IMR-90 (cell line): Measurements from ENCODE around the gene NAA80. TPM values are rescaled to one million over a fixed set of nuclear protein-coding genes. Genes with fewer than 3 reads are reported as not detected.
A peak's percentile ranks its signal among the peaks of the same experiment; 100 is the strongest.

ENCODE experiments used
- ATAC-seq: fragments of 200-7000 bp; cut with Tn5 transposase; 2 replicates; pipeline ENCODE4 v1.9.1; 2020; ENCODE audit warnings: low read depth, mild to moderate bottlenecking, moderate library complexity
- BruUV-seq: library from RNA; stranded (reverse); fragments of 400-500 nt; replicated peaks from 2 replicates; lab custom pipeline; 2021; lab: Mats Ljungman, UMichigan
- CTCF ChIA-PET: fragments of 300-600 bp; formaldehyde crosslinking; extraction: SDS; loops from one replicate; lab custom pipeline; 2021; ENCODE audit warnings: antibody characterized with exemption; lab: Yijun Ruan, JAX
- POLR2A ChIA-PET: fragments of 300-600 bp; sonication (Branson Sonifier 250); formaldehyde crosslinking; loops from one replicate; lab custom pipeline; 2022; ENCODE audit warnings: antibody characterized with exemption; ENCODE audit not compliant: unreplicated experiment; lab: Charles Lee
- DNase-seq: peaks from one replicate; pipeline ENCODE4 v3.0.0; 2013
- H2AFZ ChIP-seq: replicated peaks from 2 replicates; pipeline ENCODE3; 2013; ENCODE audit warnings: low read length, mild to moderate bottlenecking; ENCODE audit not compliant: poor library complexity
- H2AK5ac ChIP-seq: 2 replicates; pipeline ENCODE4 v1.6.1; 2013; ENCODE audit warnings: low read depth, low read length, inconsistent platforms
- H2AK9ac ChIP-seq: replicated peaks from 2 replicates; pipeline ENCODE3; 2013; ENCODE audit warnings: mild to moderate bottlenecking, low read depth, low read length, moderate library complexity; ENCODE audit not compliant: poor library complexity
- H2BK120ac ChIP-seq: 2 replicates; pipeline ENCODE4 v1.6.1; 2013; ENCODE audit warnings: low read depth, low read length, inconsistent platforms
- H2BK15ac ChIP-seq: 3 replicates; pipeline ENCODE4 v1.6.1; 2013; ENCODE audit warnings: low read depth, low read length, inconsistent platforms
- H2BK20ac ChIP-seq: 2 replicates; pipeline ENCODE4 v1.6.1; 2013; ENCODE audit warnings: low read depth, mild to moderate bottlenecking, inconsistent platforms, low read length, moderate library complexity
- H2BK5ac ChIP-seq: 2 replicates; pipeline ENCODE4 v1.6.1; 2013; ENCODE audit warnings: mild to moderate bottlenecking, low read depth, low read length, inconsistent platforms; ENCODE audit not compliant: poor library complexity, severe bottlenecking
- H3K14ac ChIP-seq: replicated peaks from 2 replicates; pipeline ENCODE4 v1.6.1; 2013; ENCODE audit warnings: low read depth, low read length, inconsistent platforms
- H3K18ac ChIP-seq: 2 replicates; pipeline ENCODE4 v1.6.1; 2013; ENCODE audit warnings: low read depth, low read length, control low read depth
- H3K23ac ChIP-seq: 2 replicates; pipeline ENCODE4 v1.6.1; 2013; ENCODE audit warnings: low read depth, low read length, inconsistent platforms
- H3K27ac ChIP-seq: 2 replicates; pipeline ENCODE4 v1.5.1; 2013; ENCODE audit warnings: mild to moderate bottlenecking, control low read depth, low read length; ENCODE audit not compliant: insufficient read depth
- H3K27me3 ChIP-seq: 2 replicates; pipeline ENCODE4 v1.6.1; 2013; ENCODE audit warnings: low read length; ENCODE audit not compliant: control insufficient read depth, insufficient read depth
- H3K36me3 ChIP-seq: 2 replicates; pipeline ENCODE4 v1.6.1; 2013; ENCODE audit warnings: low read length, mixed read lengths; ENCODE audit not compliant: control insufficient read depth, insufficient read depth
- H3K4ac ChIP-seq: 2 replicates; pipeline ENCODE4 v1.6.1; 2013; ENCODE audit warnings: low read depth, low read length, inconsistent platforms
- H3K4me1 ChIP-seq: 2 replicates; pipeline ENCODE4 v1.6.1; 2013; ENCODE audit warnings: low read length, mixed read lengths; ENCODE audit not compliant: control insufficient read depth, insufficient read depth
- H3K4me2 ChIP-seq: 2 replicates; pipeline ENCODE4 v1.6.1; 2013; ENCODE audit warnings: low read depth, mild to moderate bottlenecking, control low read depth, low read length, moderate library complexity
- H3K4me3 ChIP-seq: 2 replicates; pipeline ENCODE4 v1.5.1; 2013; ENCODE audit warnings: low read depth, mild to moderate bottlenecking, control low read depth, low read length, moderate library complexity; ENCODE audit not compliant: insufficient read depth
- H3K56ac ChIP-seq: 2 replicates; pipeline ENCODE4 v1.6.1; 2013; ENCODE audit warnings: low read length, inconsistent platforms; ENCODE audit not compliant: insufficient read depth; ENCODE audit errors: extremely low read depth
- H3K79me1 ChIP-seq, 2 experiments: 2 replicates each; pipeline ENCODE4 v1.6.1; 2013; ENCODE audit warnings: low read length in 2 of 2, inconsistent platforms in 1 of 2, low read depth in 1 of 2
- H3K9ac ChIP-seq: 2 replicates; pipeline ENCODE4 v1.6.1; 2013; ENCODE audit warnings: low read depth, low read length, control low read depth
- H3K9me1 ChIP-seq: 2 replicates; pipeline ENCODE4 v1.6.1; 2013; ENCODE audit warnings: low read length, inconsistent platforms; ENCODE audit not compliant: insufficient read depth
- H3K9me3 ChIP-seq: 2 replicates; pipeline ENCODE4 v1.6.1; 2013; ENCODE audit warnings: low read length; ENCODE audit not compliant: control insufficient read depth, insufficient read depth
- H4K20me1 ChIP-seq: 2 replicates; pipeline ENCODE4 v1.6.1; 2013; ENCODE audit warnings: low read length, inconsistent platforms; ENCODE audit not compliant: insufficient read depth
- H4K5ac ChIP-seq: 2 replicates; pipeline ENCODE4 v1.6.1; 2013; ENCODE audit warnings: mild to moderate bottlenecking, low read depth, low read length, control low read depth
- H4K8ac ChIP-seq, 2 experiments: 2 replicates each; pipeline ENCODE4 v1.6.1; 2013; ENCODE audit warnings: low read depth in 2 of 2, low read length in 2 of 2, control low read depth in 1 of 2, inconsistent platforms in 1 of 2
- H4K91ac ChIP-seq: 2 replicates; pipeline ENCODE4 v1.6.1; 2013; ENCODE audit warnings: low read depth, low read length, inconsistent platforms; ENCODE audit not compliant: insufficient read depth
- BHLHE40 ChIP-seq: fragments of 150-350 bp; IDR thresholded peaks from 2 replicates; pipeline ENCODE4 v1.6.1; 2016; ENCODE audit warnings: mild to moderate bottlenecking, low read depth, low read length
- CHD1 ChIP-seq: IDR thresholded peaks from 2 replicates; pipeline ENCODE4 v1.6.1; 2012; ENCODE audit warnings: low read depth, low read length, improper control_type of control experiment
- CTCF ChIP-seq: conservative IDR thresholded peaks from 2 replicates; pipeline ENCODE4 v1.5.1; 2012; ENCODE audit warnings: mild to moderate bottlenecking, low read depth, low read length, improper control_type of control experiment
- FOS ChIP-seq: fragments of 150-350 bp; IDR thresholded peaks from 2 replicates; pipeline ENCODE4 v1.6.1; 2016; ENCODE audit warnings: low read depth, low read length
- MAFK ChIP-seq: IDR thresholded peaks from 2 replicates; pipeline ENCODE4 v1.6.1; 2012; ENCODE audit warnings: low read depth, low read length, improper control_type of control experiment
- MAZ ChIP-seq: IDR thresholded peaks from 2 replicates; pipeline ENCODE4 v1.6.1; 2012; ENCODE audit warnings: low read depth, mild to moderate bottlenecking, low read length, improper control_type of control experiment, moderate library complexity, borderline replicate concordance
- MXI1 ChIP-seq: IDR thresholded peaks from 2 replicates; pipeline ENCODE4 v1.6.1; 2012; ENCODE audit warnings: low read depth, mild to moderate bottlenecking, low read length, moderate library complexity, borderline replicate concordance
- RAD21 ChIP-seq: IDR thresholded peaks from 2 replicates; pipeline ENCODE4 v1.6.1; 2012; ENCODE audit warnings: low read length, improper control_type of control experiment
- SMC3 ChIP-seq: fragments of 150-350 bp; IDR thresholded peaks from 2 replicates; pipeline ENCODE4 v1.6.1; 2016; ENCODE audit warnings: low read depth, mild to moderate bottlenecking, antibody characterized with exemption, low read length, moderate library complexity
- USF2 ChIP-seq: fragments of 150-350 bp; IDR thresholded peaks from 2 replicates; pipeline ENCODE4 v1.6.1; 2017; ENCODE audit warnings: mild to moderate bottlenecking, antibody characterized with exemption, low read length, low read depth
- WGBS, 2 experiments: methylation state at CpG; one replicate each; pipeline versions ENCODE4 v1.1.5 to v1.1.7; 2013; ENCODE audit warnings: missing lambda C conversion rate in 2 of 2; ENCODE audit not compliant: insufficient read length in 1 of 2; ENCODE audit errors: extremely low coverage in 2 of 2; 5-methylcytosine and 5-hydroxymethylcytosine counted together
- dilution Hi-C: fragments of 300-500 bp; cut with HindIII; formaldehyde crosslinking; loops from one replicate; pipeline ENCODE4 v1.14.3; 2018; ENCODE audit warnings: low sequenced_read_pairs; ENCODE audit not compliant: unreplicated experiment
- in situ Hi-C: fragments of 300-500 bp; cut with MboI; formaldehyde crosslinking; loops from 3 replicates; pipeline ENCODE4 v1.14.3; 2019; ENCODE audit warnings: low sequenced_read_pairs, inconsistent platforms, mixed read lengths
- intact Hi-C: fragments of 100-400 bp; cut with micrococcal nuclease; formaldehyde crosslinking; loops from 2 replicates; pipeline ENCODE4 v1.10.0; 2022
- polyA plus RNA-seq, 3 experiments: library from polyadenylated mRNA; depleted of rRNA; stranded (reverse); fragments of >200 nt; gene quantifications; 2 replicates each; pipeline ENCODE4 v1.2.3, GENCODE V29; 2012; ENCODE audit warnings: low replicate concordance in 1 of 3
- total RNA-seq: library from RNA; depleted of rRNA; stranded (reverse); fragments of >200 nt; gene quantifications from 2 replicates; pipeline ENCODE4 v1.2.3, GENCODE V29; 2012
- TF ChIP-seq, protein P1 (sequence below): fragments of 150-350 bp; IDR thresholded peaks from 2 replicates; pipeline ENCODE4 v1.6.1; 2016; ENCODE audit warnings: low read depth, mild to moderate bottlenecking, low read length, moderate library complexity, borderline replicate concordance

NAA80 gene
- total and polyA plus RNA-seq, 2 of the 4 experiments (the other 2 are of a cell fraction) = 5.0 to 14.4 TPM

DNA sequence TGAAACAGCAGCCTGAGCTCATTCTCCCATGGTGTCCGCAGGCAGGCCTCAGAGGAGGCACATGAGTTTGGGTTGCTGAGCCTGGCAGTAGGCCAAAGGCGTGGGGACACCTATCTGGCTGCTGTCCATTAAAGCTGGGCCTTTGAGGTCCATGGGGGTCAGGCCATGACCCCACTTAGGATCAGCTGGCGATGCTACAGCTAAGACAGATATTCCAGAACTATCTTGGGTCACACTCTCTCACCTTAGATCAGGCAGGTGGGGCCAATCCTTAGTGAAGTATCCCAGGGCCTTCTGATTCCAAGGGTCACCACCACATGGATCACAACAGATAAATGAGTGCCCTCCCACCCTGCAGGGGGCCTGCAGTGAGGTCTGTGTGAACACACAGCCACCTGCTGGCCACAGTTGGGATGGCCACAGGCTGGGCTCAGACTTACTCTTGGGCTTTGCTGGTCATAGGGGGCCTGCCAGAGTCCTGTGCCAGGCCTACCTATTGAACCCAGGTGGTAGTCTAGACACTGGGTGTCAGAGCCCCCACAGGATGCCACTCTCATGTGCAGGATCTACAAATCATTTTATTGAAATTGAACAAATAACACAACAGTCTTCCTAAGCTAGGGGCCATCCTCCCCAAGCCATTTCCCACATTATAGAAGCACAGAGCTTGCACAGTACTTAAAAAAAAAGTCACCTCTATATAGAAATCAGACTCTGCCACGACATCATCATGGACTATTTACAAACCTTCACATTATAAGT is 25.3 kb upstream of the NAA80 start:
- no peak overlapping the region for H3K4me2 ChIP-seq
- no peak overlapping the region for H3K4me3 ChIP-seq
- DNase-seq = peak; percentile 61
- H3K36me3 ChIP-seq = peaks cover 10% of the 10 kb centered on the region
- H3K4me1 ChIP-seq = peaks cover 24% of the 10 kb centered on the region
- intact Hi-C loops = loop anchor here (1.0 to 5.0 kb wide), 3 partner anchors 62 to 130 kb away; no protein-coding TSS in a partner anchor
- no peak overlapping the region for H3K18ac ChIP-seq
- POLR2A ChIA-PET = interaction anchor here (1.0 kb wide), 1 partner anchor 13 kb away, joined by 4 read pairs; no protein-coding TSS in a partner anchor
- no peak overlapping the region for H3K4ac ChIP-seq
- H3K27me3 ChIP-seq = no peaks in the 10 kb centered on the region
- no peak overlapping the region for H4K91ac ChIP-seq
- dilution Hi-C loops = no loop called here
- H3K9me3 ChIP-seq = no peaks in the 10 kb centered on the region
- no peak overlapping the region for H2BK20ac ChIP-seq
- TF ChIP-seq CHD1 (no peak), FOS (no peak), SMC3 (peak; percentile 79), MXI1 (0 out of 2 replicates have a peak, but pooled peaks have one; percentile 39), CTCF (peak; percentile 91), RAD21 (peak; percentile 80), MAZ (peak; percentile 50; the same call in 1 of the 2 replicates), USF2 (no peak), MAFK (no peak), BHLHE40 (no peak)
- TF ChIP-seq, protein P1, sequence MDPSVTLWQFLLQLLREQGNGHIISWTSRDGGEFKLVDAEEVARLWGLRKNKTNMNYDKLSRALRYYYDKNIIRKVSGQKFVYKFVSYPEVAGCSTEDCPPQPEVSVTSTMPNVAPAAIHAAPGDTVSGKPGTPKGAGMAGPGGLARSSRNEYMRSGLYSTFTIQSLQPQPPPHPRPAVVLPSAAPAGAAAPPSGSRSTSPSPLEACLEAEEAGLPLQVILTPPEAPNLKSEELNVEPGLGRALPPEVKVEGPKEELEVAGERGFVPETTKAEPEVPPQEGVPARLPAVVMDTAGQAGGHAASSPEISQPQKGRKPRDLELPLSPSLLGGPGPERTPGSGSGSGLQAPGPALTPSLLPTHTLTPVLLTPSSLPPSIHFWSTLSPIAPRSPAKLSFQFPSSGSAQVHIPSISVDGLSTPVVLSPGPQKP = no peak
- H2BK120ac ChIP-seq = no peak overlapping the region
- no peak overlapping the region for H2BK5ac ChIP-seq
- BruUV-seq = no TSS peak
- no peak overlapping the region for H2BK15ac ChIP-seq
- H2AFZ ChIP-seq = peak overlapping the region; percentile 34
- ATAC-seq = peak; percentile 42
- H4K5ac ChIP-seq = no peak overlapping the region
- peak overlapping the region; percentile 82 for H2AK9ac ChIP-seq
- WGBS, 2 experiments = 45% methylated on average over 2 of the region's 4 CpGs; no CpG with 5 or more reads in 1 of the 2 experiments
- peaks cover 5% of the 10 kb centered on the region for H3K9me1 ChIP-seq
- CTCF ChIA-PET = interaction anchor here (0.7 to 1.0 kb wide), 3 partner anchors 9 to 26 kb away, joined by 3 to 4 read pairs (median 4); partner anchors contain the start of genes HYAL3 and NAA80
- peaks cover 12% of the 10 kb centered on the region for H4K20me1 ChIP-seq
- H3K9ac ChIP-seq = no peak overlapping the region
- in situ Hi-C loops = loop anchor here (25.0 kb wide), 3 partner anchors 1063 to 1838 kb away; partner anchors contain the start of genes ABHD14B, GPR62, MANF and PCBP4
- H3K23ac ChIP-seq = no peak overlapping the region
- no peak overlapping the region for H3K14ac ChIP-seq
- no peak overlapping the region for H4K8ac ChIP-seq
- no peak overlapping the region for H3K56ac ChIP-seq
- H3K27ac ChIP-seq = no peak overlapping the region
- peaks cover 21 to 43% of the 10 kb centered on the region in 2 experiments for H3K79me1 ChIP-seq
- H2AK5ac ChIP-seq = no peak overlapping the region
